Right kidney (tissue), 1 donor: ENCODE results near the gene TMEM135.

ENCODE experiments used
- DNase-seq: peaks from one replicate; pipeline ENCODE4 v3.0.0-alpha.2; 2016

The TMEM135 gene

GRCh38 chr11:87353771-87354345 is 316.1 kb downstream of the TMEM135 start:
- DNase-seq: no peak

DNA sequence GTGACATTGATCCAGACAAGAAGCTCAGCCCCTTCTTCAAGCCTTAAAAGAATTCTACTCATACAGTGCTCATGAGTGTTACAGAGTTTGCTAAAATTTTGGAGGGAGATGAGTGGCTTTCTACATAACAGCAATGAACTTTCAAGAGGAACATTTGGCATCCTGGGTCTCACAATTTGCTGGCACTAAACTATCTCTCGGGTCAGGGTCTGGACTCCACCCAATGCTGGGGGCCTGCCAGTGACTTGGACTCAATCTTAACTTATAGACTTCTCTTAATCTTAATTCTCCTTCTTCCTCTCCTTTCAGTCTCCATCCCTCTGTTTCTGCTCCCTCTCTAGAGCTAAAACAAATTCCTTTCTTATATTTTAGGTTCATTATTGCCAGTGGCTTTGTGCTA is 317.9 kb downstream of the TMEM135 start:
- no peak for DNase-seq

GRCh38 chr11:87356428-87356827 is 318.7 kb downstream of the TMEM135 start:
- no peak for DNase-seq

DNA sequence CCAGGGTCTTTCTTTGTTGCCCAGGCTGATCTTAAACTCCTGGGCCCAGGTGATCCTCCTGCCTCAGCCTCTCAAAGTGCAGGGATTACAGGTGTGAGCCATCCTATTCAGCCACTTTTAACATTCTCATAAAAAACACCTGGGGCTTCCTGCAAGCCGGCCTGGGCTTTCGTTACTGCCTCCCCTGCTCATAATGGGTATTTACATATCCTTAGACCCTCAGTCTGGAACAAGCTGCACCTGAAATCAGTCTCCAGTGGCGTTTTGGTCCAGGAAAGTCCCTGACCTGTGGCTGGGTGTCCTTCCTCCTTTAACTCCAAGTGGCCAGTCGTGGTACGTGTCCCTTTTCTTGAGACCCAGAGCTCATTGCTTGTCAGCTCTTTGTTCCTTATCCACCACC is 320.7 kb downstream of the TMEM135 start:
- DNase-seq: no peak

DNA sequence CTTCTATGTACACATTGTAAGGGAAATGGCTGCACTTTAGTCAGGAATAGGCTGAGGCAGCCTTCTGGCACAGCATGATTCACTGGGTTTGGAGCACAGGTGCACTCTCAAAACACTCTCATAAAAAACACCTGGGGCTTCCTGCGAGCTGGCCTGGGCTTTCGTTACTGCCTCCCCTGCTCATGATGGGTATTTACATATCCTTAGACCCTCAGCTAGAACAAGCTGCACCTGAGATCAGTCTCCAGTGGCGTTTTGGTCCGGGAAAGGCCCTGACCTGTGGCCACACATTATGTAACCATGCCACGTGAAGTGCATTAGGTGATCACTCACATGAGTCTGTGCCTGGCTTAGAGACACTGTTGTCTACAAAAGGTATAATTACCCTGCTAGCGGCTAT is 321.7 kb downstream of the TMEM135 start:
- DNase-seq: no peak

DNA sequence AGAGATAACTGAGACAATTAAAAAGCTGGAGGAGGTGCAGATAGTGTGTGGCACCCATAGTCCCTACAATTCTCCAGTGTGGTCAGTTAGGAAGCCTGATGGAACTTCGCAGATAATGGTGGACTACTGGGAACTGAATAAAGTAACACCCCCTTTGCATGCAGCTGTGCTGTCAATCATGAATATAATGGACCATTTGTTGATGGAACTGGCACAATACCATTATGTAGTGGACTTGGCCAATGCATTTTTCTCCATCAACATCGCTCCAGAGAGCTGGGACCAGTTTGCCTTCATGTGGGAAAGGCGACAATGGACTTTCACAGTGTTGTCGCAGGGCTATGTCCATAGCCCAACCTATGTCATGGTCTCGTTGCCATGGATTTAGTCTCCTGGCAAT is 324.2 kb downstream of the TMEM135 start:
- DNase-seq: no peak

- DNase-seq: no peak
Observed at GRCh38 chr11:87366346-87366745, 328.6 kb downstream of the TMEM135 start.

DNA sequence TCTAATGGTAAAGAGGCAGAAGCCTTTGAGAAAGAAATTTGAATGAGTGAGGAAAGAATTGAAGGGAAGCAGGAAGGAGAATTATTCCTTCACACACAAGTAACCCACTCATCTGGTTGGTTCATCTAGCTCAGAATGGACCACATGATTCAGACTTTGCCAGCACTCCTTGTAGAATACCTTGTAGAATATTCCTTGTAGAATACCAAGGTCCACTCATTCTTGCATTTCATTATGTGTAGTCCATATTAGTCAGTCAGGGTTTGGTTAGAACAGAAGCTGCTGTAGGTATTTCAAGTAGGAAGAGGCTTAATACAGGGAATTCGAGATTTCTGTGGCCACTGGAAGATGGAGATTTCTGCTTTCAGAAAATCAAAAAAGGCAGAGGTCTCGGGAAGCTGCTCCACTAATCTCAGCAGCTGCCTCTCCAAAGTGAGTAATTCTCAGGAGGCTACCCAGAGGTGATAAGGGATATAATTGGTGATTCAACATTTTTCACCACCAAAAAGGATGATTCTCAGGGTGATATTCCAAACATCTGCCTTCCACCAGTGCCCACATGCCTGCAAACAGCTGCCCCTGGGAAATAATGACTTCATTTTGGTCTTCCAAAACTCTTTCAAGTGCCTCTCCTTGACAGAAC is 329.1 kb downstream of the TMEM135 start:
- DNase-seq: no peak

- no peak for DNase-seq
Observed at GRCh38 chr11:87368151-87368550, 330.4 kb downstream of the TMEM135 start.

DNA sequence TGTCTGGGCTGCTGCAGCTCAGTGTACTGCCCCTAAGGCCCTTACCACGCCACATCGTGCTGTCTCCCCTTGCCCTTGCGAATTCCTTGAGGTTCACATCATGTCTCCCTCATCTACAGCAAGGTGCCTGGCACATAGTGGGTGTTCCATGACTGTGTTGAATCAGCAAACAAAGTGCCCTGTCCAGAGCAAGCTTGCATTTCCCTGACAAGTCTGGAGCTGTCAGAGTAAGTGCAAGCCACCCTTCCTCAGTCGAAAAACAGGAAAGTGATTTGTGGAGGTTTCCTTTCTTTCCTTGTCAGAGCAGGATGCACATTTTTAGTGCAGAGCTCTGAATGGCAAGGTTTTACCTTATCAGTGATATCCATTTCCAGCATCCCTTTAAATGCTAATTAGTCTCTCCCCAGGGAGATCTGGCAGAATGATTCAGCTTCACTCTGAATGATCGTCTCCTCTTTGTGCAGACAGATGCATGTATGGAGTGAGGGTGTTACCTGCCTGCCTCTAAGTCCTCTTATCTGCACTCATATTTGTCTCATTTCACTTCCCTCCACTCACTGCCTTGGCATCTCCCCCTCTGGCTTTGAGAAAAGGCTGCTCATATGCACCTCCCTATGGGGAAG is 331.2 kb downstream of the TMEM135 start:
- no peak for DNase-seq

DNA sequence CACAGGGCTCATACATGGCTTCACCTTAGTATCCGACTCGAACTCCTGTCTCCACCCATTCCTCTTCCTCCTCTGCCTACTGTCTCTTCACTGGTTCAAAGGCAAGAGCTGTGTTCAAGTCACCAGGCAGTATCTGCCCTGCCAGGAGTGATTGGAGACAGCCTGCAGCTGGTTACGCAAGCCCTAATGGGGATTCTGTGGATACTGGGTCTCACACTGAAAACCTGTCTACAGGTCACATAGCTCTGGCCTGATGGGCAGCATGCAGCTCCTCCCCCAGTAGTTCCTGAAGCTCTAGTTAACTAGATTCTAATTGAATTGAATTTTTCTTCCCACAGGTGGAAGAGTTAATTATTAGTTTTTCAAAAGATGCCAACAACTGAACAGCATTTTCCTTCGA is 332.2 kb downstream of the TMEM135 start:
- no peak for DNase-seq

DNA sequence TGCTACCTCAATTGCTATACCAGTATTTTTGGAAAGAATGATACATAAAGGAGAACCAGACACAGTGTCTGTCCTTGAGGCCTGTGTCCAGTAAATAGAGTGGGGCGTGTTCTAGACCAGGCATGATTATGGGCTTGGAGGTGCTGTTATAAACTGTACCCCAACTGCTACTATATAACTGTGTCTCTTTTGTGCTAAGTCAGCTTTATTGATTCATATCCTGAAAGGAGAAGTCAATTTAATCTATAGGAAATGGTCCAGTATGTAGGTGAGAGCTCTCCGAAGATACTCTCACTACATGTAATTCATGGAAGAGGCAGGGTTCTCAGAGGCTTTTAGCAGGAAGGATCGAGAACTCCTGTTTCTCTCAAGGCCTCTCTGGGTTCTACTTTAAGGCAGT is 334.3 kb downstream of the TMEM135 start:
- DNase-seq: no peak
